HepG2 (cell line): ENCODE measurements around the gene DNAJC7. TPM values are rescaled to one million over a fixed set of nuclear protein-coding genes. Genes with fewer than 3 reads are reported as not detected.

ENCODE experiments used
- BCLAF1 ChIP-seq: fragments of 450-650 bp; IDR thresholded peaks from 2 replicates; pipeline ENCODE4 v1.6.1; 2017; ENCODE audit warnings: mild to moderate bottlenecking
- E2F1 ChIP-seq: sonication (generic); formaldehyde crosslinking; IDR thresholded peaks from 2 replicates; pipeline ENCODE4 v1.5.0; 2020; ENCODE audit warnings: missing genetic modification reagents
- HOXA3 ChIP-seq: sonication (generic); formaldehyde crosslinking; IDR thresholded peaks from 2 replicates; pipeline ENCODE4 v1.5.0; 2020; ENCODE audit warnings: missing genetic modification reagents
- HOXA7 ChIP-seq: sonication (generic); formaldehyde crosslinking; IDR thresholded peaks from 2 replicates; pipeline ENCODE4 v1.8.1; 2022; ENCODE audit warnings: mild to moderate bottlenecking, missing genetic modification reagents, moderate library complexity
- IRX3 ChIP-seq: sonication (generic); formaldehyde crosslinking; IDR thresholded peaks from 2 replicates; pipeline ENCODE4 v1.8.1; 2023; ENCODE audit warnings: mild to moderate bottlenecking, low read depth, missing genetic modification reagents, borderline replicate concordance
- KDM1A ChIP-seq: IDR thresholded peaks from 2 replicates; pipeline ENCODE4 v1.6.1; 2016; ENCODE audit warnings: missing compliant biosample characterization
- RBAK ChIP-seq: sonication (generic); formaldehyde crosslinking; IDR thresholded peaks from 2 replicates; pipeline ENCODE4 v1.5.1; 2020; ENCODE audit warnings: mild to moderate bottlenecking, missing genetic modification reagents
- SMAD3 ChIP-seq: sonication (generic); formaldehyde crosslinking; IDR thresholded peaks from 2 replicates; pipeline ENCODE4 v1.4.0; 2020; ENCODE audit warnings: missing genetic modification reagents
- SUZ12 ChIP-seq: fragments of 150-350 bp; IDR thresholded peaks from 2 replicates; pipeline ENCODE4 v1.6.1; 2014; ENCODE audit warnings: low read depth, low read length
- TFDP1 ChIP-seq: IDR thresholded peaks from 2 replicates; pipeline ENCODE4 v1.6.1; 2016; ENCODE audit warnings: missing compliant biosample characterization, missing genetic modification reagents, borderline replicate concordance
- ZBTB7A ChIP-seq: sonication (generic); formaldehyde crosslinking; IDR thresholded peaks from 2 replicates; pipeline ENCODE4 v1.8.0; 2022; ENCODE audit warnings: mild to moderate bottlenecking, missing genetic modification reagents
- ZC3H13 ChIP-seq: sonication (generic); formaldehyde crosslinking; IDR thresholded peaks from 2 replicates; pipeline ENCODE4 v1.8.1; 2023; ENCODE audit warnings: mild to moderate bottlenecking, missing genetic modification reagents, moderate library complexity
- ZHX2 ChIP-seq, 2 experiments: sonication (generic) in 1 of 2; formaldehyde crosslinking in 1 of 2; IDR thresholded peaks; 2 replicates each; pipeline versions ENCODE4 v1.6.1 to v1.9.0; 2014 to 2022; ENCODE audit warnings: antibody characterized with exemption in 1 of 2, borderline replicate concordance in 1 of 2, inconsistent platforms in 1 of 2, low read depth in 1 of 2, missing genetic modification reagents in 1 of 2
- ZKSCAN8 ChIP-seq: IDR thresholded peaks from 2 replicates; pipeline ENCODE4 v1.6.1; 2016; ENCODE audit warnings: borderline replicate concordance, missing genetic modification reagents, missing compliant biosample characterization
- ZNF138 ChIP-seq: sonication (generic); formaldehyde crosslinking; IDR thresholded peaks from 2 replicates; pipeline ENCODE4 v1.5.0; 2020; ENCODE audit warnings: mild to moderate bottlenecking, low read depth, missing genetic modification reagents
- ZNF878 ChIP-seq: sonication (generic); formaldehyde crosslinking; IDR thresholded peaks from 2 replicates; pipeline ENCODE4 v1.8.1; 2023; ENCODE audit warnings: mild to moderate bottlenecking, missing genetic modification reagents, moderate library complexity
- polyA plus RNA-seq, 8 experiments: library from polyadenylated mRNA; depleted of rRNA in 3 of 8; stranded (reverse) in 7 of 8; unstranded in 1 of 8; fragments of >200 nt; fragmentation: Illumina TruSeq in 4 of 8; extraction: Trizol in 4 of 8; gene quantifications; 2 replicates each; pipeline versions ENCODE4 v1.2.1 to v1.2.3, GENCODE V29; 2011 to 2016; ENCODE audit warnings: low read depth in 4 of 8, missing spikeins in 1 of 8, mixed read lengths in 1 of 8; ENCODE audit not compliant: insufficient read depth in 1 of 8
- total RNA-seq, 5 experiments: library from RNA; depleted of rRNA; stranded (reverse); fragments of >200 nt; fragmentation: Illumina TruSeq; extraction: Trizol; gene quantifications; 2 replicates each; pipeline ENCODE4 v1.2.3, GENCODE V29; 2016; ENCODE audit warnings: low read depth in 1 of 5

DNAJC7 gene
- total and polyA plus RNA-seq, 2 of the 13 experiments (the other 11 are each of a cell fraction or from before 2014, with no cell fraction given), result 47.7 to 132 TPM

GRCh38 chr17:41989702-41990419, 27.4 kb downstream of the DNAJC7 start (continued):
- TF ChIP-seq ZHX2 (IDR thresholded peaks at IDR 0.05; ENCODE audit: low read depth), result no peak
- TF ChIP-seq ZHX2 (CRISPR knock-in tag; IDR thresholded peaks at IDR 0.05; ENCODE audit: borderline replicate concordance), result no peak
- TF ChIP-seq IRX3 (CRISPR knock-in tag), result no peak
- TF ChIP-seq RBAK (CRISPR knock-in tag), result no peak
- TF ChIP-seq ZNF878 (CRISPR knock-in tag), result no peak
- TF ChIP-seq KDM1A (CRISPR knock-in tag), result 0 out of 2 replicates have a peak, but pooled peaks have one; percentile 47
- no peak for TF ChIP-seq SUZ12
- TF ChIP-seq ZBTB7A, result no peak
- TF ChIP-seq HOXA3 (CRISPR knock-in tag), result peak; percentile 58; the same call in 1 of the 2 replicates
- TF ChIP-seq ZC3H13, result no peak
- TF ChIP-seq BCLAF1, result no peak
- TF ChIP-seq SMAD3, result peak; percentile 92; the same call in 1 of the 2 replicates
- TF ChIP-seq TFDP1, result no peak
- no peak for TF ChIP-seq HOXA7 (CRISPR knock-in tag)
- no peak for TF ChIP-seq ZNF138
- TF ChIP-seq E2F1 (CRISPR knock-in tag), result no peak
- no peak for TF ChIP-seq ZKSCAN8 (CRISPR knock-in tag)
